T1000 (cell line): ENCODE measurements around the gene OXTR.

ENCODE experiments used
- DNase-seq: peaks from one replicate; lab custom pipeline; 2025; ENCODE audit warnings: mixed read lengths; lab: John Stamatoyannopoulos, UW

The OXTR gene

DNA sequence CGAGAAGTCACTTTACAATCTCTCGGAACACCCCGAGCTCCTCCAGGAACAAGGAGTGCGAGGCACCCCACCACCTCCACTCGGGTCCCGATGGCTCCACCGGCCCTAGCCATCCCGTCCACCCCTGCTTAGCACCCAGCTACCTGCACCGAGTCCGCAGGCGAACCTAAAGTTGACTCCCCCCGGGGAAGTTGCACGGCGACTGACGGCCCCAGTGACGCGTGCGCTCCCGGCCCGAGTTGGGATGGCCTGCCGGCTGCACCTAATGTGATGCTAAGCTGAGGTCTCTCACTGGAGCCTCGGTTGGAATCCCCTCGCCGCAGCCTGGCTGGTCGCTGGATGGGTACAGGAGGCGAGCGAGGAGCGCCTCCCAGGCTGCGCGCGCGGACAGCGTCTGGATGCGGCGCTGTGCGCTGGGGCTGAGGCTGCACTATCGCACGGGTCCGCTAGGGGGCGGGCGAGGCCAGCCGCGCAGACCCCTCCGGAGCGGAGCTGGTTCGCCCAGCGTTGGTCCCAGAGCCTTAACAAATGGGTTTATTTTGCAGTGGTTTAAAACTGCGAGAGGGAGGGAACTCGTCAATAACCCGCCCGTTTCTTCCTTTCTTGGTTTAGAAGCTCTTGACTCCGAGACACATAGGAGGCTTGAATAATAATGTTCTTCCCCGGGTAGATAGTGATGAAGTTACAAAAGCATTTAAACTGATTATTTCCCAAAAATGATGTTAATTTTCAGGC, at the start of gene OXTR:
Gene OXTR (minus strand): TSS at position 526 of the 735 bp plus-strand sequence. CDS start 1,426 bp downstream, outside the sequence.
- peak; percentile 82 for DNase-seq

DNA sequence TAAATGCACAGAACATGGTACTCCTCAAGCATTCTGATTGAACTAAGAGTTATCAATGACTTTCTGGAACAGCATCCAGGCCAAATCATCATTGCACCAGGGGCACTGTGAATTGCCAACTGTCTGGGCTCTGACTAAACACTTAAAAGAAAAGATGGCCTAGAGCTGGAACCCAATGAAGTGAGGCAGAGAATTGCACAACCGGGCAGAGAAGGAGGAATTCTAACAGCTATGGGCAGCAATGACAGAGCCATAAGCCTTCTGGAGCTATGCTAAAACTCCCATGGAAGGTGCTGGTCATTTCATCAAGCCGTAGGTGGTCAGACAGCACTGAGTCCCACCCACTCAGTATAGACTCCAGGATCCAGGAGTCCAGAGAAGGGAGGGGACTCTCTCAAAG, 48.1 kb upstream of the OXTR start:
- DNase-seq, result no peak

- no peak for DNase-seq
These were observed 46.7 kb upstream of the OXTR start for GRCh38 chr3:8816106-8816505.

DNA sequence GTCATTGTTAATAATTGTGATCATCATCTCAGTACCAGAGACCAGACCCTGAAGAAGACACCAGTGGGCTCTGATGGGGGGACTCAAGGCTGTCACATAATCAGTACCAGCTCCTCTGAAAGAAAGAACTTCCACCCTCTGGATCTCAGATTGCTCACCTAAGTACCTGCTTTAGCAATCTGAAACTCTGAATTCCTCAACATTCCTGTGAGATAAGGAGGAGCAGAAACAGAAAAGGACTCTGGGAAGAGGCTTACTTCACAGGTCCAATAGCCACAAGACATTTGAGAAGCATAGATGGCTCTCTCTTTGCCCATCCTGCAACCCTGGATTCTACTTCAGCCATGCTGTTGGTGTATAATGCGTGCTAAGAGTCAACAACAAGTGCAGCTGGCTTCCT, 44.0 kb upstream of the OXTR start:
- DNase-seq, result no peak

GRCh38 chr3:8810561-8810960, 41.1 kb upstream of the OXTR start:
- no peak for DNase-seq

- no peak for DNase-seq
These were observed 36.4 kb upstream of the OXTR start for GRCh38 chr3:8805774-8806173.

- no peak for DNase-seq
These were observed 32.8 kb upstream of the OXTR start for GRCh38 chr3:8802256-8802655.

DNA sequence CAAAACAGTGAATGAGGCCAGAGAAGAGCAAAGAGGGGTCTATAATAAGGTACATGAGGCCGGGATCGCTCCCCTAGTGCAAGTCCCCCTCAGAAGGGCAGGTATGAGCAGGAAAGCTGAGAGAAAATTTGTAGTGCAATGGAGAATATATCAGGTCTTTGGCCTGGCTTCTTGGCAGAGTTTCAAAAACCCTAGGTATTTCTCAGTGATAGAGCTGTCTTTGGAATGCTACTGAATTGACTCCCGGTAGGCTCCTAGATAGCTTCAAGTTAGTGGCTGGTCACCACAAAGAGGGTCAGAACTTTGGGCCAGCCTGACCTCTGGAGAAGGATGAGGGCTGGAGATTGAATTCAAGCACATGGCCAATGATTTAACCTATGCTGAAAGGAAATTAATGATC, 30.6 kb upstream of the OXTR start:
- no peak for DNase-seq

DNA sequence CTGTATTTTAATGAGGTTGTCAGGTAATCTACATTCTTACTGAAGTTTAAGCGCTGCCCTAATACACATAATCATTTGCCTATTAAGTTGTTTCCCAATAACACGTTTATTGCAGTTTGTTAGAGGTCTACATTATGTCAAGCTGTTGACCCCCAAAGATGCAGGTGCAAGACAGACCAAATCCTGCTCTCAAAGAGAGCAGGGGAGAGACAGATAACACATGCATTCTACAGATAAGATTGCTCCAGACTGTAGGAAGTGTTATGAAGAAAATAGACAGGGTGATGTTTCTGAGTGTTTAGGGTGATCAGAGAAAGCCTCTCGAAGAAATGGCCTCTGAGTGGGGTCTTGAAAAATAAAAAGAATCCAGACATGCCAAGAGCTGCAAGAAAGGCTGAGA, 24.8 kb upstream of the OXTR start:
- DNase-seq, result no peak

DNA sequence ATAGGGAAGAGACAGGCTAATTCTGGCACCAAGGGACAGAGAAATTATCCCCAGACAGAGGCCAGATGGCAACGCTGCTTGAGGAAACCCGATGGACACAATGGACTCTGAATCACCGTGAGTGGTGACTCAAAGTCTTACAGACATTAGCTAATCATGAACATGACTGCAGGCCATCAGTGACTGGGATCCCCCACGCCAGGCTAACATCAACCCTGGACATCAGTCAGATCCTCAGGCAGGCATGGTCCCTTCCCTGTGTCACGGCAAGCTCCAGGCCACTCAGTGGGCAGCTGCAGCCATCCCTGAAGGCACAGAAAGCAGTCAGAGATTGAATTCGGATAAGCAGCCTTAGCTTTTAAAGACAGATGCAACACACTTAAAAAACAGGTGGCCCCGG, 23.8 kb upstream of the OXTR start:
- DNase-seq, result peak; percentile 34

GRCh38 chr3:8790529-8790928, 21.1 kb upstream of the OXTR start:
- DNase-seq, result no peak

DNA sequence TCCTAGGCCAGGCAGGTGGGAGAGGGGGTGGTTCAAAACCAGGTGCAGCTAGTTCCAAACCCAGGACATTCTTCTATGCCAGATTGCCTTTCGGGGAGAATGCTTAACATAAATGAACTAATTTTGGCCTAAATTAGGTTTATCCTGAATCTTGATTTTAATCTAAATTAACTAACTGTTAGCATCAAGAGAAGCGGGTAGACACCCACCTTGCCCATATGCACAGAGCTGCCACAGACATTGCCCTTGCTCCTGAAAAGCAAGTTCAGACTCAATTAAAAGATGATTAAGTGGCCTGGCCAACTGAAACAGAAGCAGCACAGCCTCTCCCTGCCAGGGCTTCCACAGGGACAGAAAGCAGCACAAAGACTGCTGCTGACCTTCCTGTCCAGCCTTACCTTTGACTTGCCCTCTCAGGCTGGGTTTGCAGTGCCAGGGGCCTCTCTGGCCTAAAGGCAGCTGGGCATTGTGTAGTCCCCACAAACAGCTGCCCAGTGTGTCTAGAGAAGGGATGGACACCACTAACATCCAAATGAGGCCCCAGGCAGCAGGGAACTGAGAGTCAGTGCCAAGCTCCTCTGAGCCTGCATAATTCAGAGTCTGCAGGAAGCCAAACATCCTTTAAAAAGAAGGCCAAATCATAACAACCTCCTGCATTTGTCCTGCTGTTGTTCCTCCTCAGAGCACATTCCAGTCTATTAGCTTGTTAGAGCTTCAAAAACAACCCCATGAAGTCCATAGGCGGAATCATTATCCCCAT, 15.4 kb upstream of the OXTR start:
- no peak for DNase-seq

- no peak for DNase-seq
These were observed 10.9 kb upstream of the OXTR start for GRCh38 chr3:8780279-8780678.

DNA sequence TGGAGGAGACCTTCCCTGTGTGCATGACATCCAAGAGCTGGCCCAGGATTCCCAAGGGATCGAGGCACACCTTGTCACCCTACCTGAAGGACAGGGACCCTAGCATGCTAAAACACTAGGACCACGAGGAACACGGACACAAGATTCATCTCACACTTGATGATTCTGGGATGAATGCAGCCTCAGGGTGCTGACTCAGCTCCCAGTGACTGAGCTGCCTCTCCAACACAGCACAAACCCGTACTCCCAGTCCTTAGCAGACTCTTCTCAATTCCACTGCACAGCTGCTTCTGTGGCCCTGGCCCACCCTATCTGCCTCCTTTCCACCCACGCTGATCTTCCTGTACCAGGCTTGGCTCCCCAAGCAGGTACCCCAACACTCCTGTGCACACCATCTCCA, 9.1 kb upstream of the OXTR start:
- DNase-seq, result no peak

GRCh38 chr3:8777978-8778267, 8.5 kb upstream of the OXTR start:
- no peak for DNase-seq

DNA sequence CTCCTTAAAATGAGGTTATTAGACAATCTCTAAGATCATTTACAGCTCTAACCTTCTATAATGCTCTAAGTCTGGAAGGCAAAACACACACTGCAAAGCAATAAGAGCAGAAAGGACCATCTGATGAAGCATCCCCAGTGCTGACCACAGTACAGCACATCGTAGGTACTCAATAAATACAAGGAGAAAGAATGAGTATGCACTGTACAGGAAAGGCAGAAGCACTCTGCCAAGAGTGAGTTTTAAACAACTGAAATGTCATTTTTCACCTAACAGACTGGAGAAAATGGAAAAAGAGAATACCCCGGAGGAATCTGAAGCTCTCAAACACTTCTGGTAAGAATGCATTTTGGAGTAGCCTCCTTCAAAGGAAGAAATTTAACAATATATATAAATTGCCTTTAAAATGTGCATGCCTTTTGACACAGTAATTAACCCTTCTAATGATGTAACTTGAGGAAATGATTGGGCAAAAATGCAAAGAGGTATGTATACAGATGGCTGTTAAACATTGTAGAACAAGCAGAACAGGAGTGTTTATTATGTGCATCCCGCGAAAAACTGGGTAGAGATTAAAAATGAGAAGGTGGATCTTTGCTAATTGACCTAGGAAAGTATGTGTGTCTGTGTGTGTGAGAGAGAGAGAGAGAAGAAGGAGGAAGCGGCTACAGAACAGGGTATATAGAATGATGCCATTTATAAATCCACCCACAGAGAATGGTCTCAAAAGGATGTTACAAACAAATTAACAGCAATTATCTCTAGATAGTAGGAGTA, 8.0 kb upstream of the OXTR start:
- no peak for DNase-seq

DNA sequence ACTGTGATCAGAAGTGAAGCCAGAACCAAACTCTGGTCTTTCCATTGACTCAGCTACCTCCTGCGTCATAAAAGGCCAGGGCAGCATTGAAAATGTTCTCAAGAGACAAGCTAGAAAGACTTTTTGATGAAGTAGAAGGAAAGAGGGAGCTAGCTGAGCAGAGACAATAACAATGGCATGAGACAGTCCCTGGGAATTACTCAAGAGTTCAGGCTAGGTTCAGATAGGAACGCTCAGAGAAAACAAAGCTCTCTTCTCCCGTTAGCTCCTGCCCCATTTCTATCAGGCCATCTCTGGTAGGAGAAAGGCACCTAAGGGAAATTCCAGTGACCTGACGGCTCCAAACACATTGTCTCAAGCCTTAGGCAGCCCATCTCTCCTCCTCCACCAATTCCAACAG, 7.0 kb upstream of the OXTR start:
- no peak for DNase-seq

- no peak for DNase-seq
These were observed 6.2 kb upstream of the OXTR start for GRCh38 chr3:8775602-8776001.

- no peak for DNase-seq
These were observed 5.8 kb upstream of the OXTR start for GRCh38 chr3:8775181-8775580.

- DNase-seq, result no peak
These were observed 4.6 kb upstream of the OXTR start for GRCh38 chr3:8773941-8774542.

GRCh38 chr3:8768364-8769087, 887 bp downstream of the OXTR start:
- DNase-seq, result no peak
